ENCODE data around the gene SAMM50. TPM values are rescaled to one million over a fixed set of nuclear protein-coding genes. Genes with fewer than 3 reads are reported as not detected.

Gene SAMM50
- total and polyA plus RNA-seq, 10 of the 15 experiments (the other 5 are each of a cell fraction or from before 2014, with no cell fraction given) = 38.2 to 126 (median 62.4) TPM

- FAIRE-seq = no peak
- Histone ChIP-seq H3K36me3 (ENCODE audit: control insufficient read depth in 2 of 2, insufficient read depth in 2 of 2, low read length in 1 of 2) (peaks cover 26 to 40% of the 10 kb centered on the region in 2 experiments), H3K79me2 (ENCODE audit: control insufficient read depth, insufficient read depth, low read length) (no peaks in the 10 kb centered on the region), H3K4me1 (ENCODE audit: control insufficient read depth, insufficient read depth, low read length) (no peaks in the 10 kb centered on the region), H3K27ac (ENCODE audit: control insufficient read depth, insufficient read depth) (no peak overlapping the region), H3K4me3 (no peak overlapping the region), H3K4me2 (ENCODE audit: control insufficient read depth, insufficient read depth) (no peak overlapping the region), H3K27me3 (replicated peaks in 1 of 2; ENCODE audit: control insufficient read depth in 2 of 2, insufficient read depth in 2 of 2, low read length in 1 of 2) (no peaks in the 10 kb centered on the region), H3K9ac (ENCODE audit: control insufficient read depth, insufficient read depth, low read length) (no peak overlapping the region), H4K20me1 (ENCODE audit: control insufficient read depth, insufficient read depth) (no peaks in the 10 kb centered on the region), H3K9me3 (replicated peaks; ENCODE audit: control insufficient read depth, insufficient read depth, low read length) (no peaks in the 10 kb centered on the region), H2AFZ (ENCODE audit: control insufficient read depth, low read depth, low read length) (no peak overlapping the region)
- ATAC-seq = no peak
- 84% methylated on average over 4 of the region's 4 CpGs for WGBS (ENCODE audit: insufficient coverage, insufficient replicate concordance, low lambda C conversion rate, missing lambda C conversion rate)
- ChIA-PET RAD21 (ENCODE audit: unreplicated experiment) (no interaction called here), POLR2A (no interaction called here), CTCF (no interaction called here), SMC1A (ENCODE audit: uncharacterized antibody, unreplicated experiment) (no interaction called here)
- DNase-seq (ENCODE audit: low read depth, low spot score) = no peak
- in situ Hi-C loops (cut with MboI) (no loop called here), intact Hi-C loops (cut with micrococcal nuclease; ENCODE audit: unreplicated experiment) (no loop called here)
- TF ChIP-seq CREM (IDR thresholded peaks at IDR 0.05; ENCODE audit: low read depth) (no peak), NFYA (IDR thresholded peaks at IDR 0.05; ENCODE audit: borderline replicate concordance, low read depth, low read length) (no peak), BCL11A (IDR thresholded peaks at IDR 0.05; ENCODE audit: low read depth, low read length) (no peak), ETV6 (conservative IDR thresholded peaks at IDR 0.05 in 1 of 2, IDR thresholded peaks at IDR 0.05 in 1 of 2; ENCODE audit: borderline replicate concordance in 1 of 2, low read depth in 1 of 2) (no peak), ZNF207 (IDR thresholded peaks at IDR 0.05; ENCODE audit: borderline replicate concordance) (no peak), IRF4 (IDR thresholded peaks at IDR 0.05; ENCODE audit: low read depth, low read length) (no peak), REST (IDR thresholded peaks at IDR 0.05; ENCODE audit: low read depth, low read length) (no peak), MLLT1 (IDR thresholded peaks at IDR 0.05) (no peak)
- BruUV-seq (replicated peaks) = no TSS peak
Observed at GRCh38 chr22:43975041-43975440, 19.8 kb downstream of the SAMM50 start.

All from GM12878 (cell line).